Activated naive CD8-positive, alpha-beta T cell treated with anti-CD3 and anti-CD28 coated beads, Interleukin-2, amount 10 ng/mL, durations not matched to agents 7 days and 5 days (primary cell): ENCODE data around the gene TSHZ2. TPM values are rescaled to one million over a fixed set of nuclear protein-coding genes. Genes with fewer than 3 reads are reported as not detected.
"Not testable (repeated sequence)": the region's sequence is repeated elsewhere in the genome, so short reads cannot be mapped to it uniquely, and the experiment has no call there.

Source experiments
- ATAC-seq: fragments of 150-1000 bp; cut with Tn5 transposase; one replicate; pipeline ENCODE4 v1.10.0; 2021; ENCODE audit warnings: low read depth, moderate library complexity
- POLR2A ChIA-PET: fragments of 350-600 bp; sonication (Branson Sonifier 250); formaldehyde crosslinking; loops from one replicate; lab custom pipeline; 2021; ENCODE audit warnings: antibody characterized with exemption; lab: Charles Lee
- DNase-seq: peaks from one replicate; pipeline ENCODE4 v3.0.0; 2021
- H3K27ac Mint-ChIP-seq: one replicate; pipeline ENCODE4 v1.8.0; 2022; ENCODE audit warnings: mild to moderate bottlenecking, mixed read lengths
- H3K27me3 Mint-ChIP-seq: one replicate; pipeline ENCODE4 v1.8.0; 2022; ENCODE audit warnings: mild to moderate bottlenecking, moderate library complexity, mixed read lengths
- H3K36me3 Mint-ChIP-seq: one replicate; pipeline ENCODE4 v1.8.0; 2021; ENCODE audit warnings: mild to moderate bottlenecking, mixed read lengths
- H3K4me1 Mint-ChIP-seq: one replicate; pipeline ENCODE4 v1.8.0; 2021; ENCODE audit warnings: mixed read lengths
- H3K4me3 Mint-ChIP-seq: one replicate; pipeline ENCODE4 v1.8.0; 2022; ENCODE audit warnings: mild to moderate bottlenecking, moderate library complexity, mixed read lengths
- H3K9me3 Mint-ChIP-seq: one replicate; pipeline ENCODE4 v1.8.0; 2021; ENCODE audit warnings: mixed read lengths
- total RNA-seq, 2 experiments: library from RNA; stranded (reverse); gene quantifications; one replicate each; pipeline ENCODE4 v1.2.3, GENCODE V29; 2021

TSHZ2 gene
- total RNA-seq, 2 experiments from 2014 or later = 0.44 to 0.54 TPM

DNA sequence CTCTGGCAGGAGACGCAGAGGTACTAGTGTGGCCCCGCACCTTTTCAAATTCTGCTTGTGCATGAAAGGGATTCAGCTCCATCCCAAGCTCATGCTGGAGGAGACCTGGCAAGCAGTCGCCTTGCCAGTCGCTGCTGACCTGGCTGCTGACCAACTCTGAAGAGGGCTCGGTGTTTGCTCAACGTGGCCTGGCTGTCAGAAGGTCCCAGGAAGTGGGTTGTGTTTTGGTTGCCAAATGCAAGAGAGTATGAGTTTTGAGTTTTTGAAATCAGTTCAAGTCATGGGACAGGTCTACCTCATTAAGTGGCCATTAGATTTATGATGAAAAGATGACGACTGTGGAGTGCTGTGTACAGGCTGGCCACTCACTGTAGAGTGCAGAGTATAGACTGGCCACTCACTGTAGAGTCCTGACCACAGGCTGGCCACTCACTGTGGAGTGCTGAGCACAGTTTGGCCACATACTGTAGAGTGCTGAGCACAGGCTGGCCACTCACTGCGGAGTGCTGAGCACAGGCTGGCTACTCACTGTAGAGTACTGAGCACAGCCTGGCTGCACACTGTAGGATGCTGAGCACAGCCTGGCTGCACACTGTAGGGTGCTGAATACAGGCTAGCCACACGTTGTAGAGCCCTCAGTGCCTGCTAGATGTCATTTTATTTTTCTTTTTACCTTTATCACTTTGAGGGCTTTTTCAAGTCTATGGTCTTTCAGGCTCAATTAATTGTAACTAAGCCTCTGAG is 427.6 kb downstream of the TSHZ2 start:
- no peak for DNase-seq
- Mint-ChIP-seq H3K27me3 (no peaks in the 10 kb centered on the region), H3K27ac (no peak overlapping the region), H3K9me3 (peaks cover 1% of the 10 kb centered on the region), H3K4me3 (no peak overlapping the region), H3K36me3 (peaks cover 2% of the 10 kb centered on the region), H3K4me1 (peaks cover 16% of the 10 kb centered on the region)
- ATAC-seq = no peak
- POLR2A ChIA-PET = no interaction called here

DNA sequence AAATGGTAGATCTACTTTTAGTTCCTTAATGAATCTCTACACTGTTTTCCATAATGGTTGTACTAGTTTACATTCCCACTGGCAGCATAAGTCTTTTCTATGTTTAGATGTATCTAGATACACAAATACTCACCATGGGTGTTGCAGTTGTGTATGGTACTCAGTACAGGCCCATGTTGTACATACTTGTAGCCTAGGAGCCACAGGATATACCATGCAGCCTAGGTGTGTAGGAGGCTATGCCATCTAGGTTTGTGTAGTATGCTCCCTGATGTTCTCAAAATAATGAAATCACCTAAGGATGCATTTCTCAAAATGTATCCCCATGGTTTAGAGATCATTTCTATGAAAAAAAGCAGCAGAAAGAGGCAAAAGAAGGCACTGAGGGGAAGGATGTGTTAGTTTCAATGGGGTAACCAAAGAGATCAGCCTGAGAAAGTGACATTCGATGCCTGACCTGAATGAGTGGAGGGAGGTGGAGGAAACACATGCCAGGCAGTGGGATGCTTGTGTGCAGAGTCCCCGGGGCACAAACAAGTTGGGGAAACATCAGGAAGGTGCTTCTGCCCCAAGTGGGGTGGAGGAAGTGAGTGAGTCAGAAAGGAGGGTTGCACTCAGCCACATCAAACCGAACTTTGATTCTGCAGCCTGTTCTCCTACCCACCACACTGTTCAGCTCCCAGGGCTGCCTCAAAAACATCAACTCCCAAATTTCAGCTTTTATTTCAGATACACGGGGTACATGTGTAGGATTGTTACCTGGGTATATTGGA is 430.3 kb downstream of the TSHZ2 start:
- Mint-ChIP-seq H3K9me3 (peaks cover 1% of the 10 kb centered on the region), H3K27ac (no peak overlapping the region), H3K4me3 (peak overlapping the region; percentile 26), H3K36me3 (peaks cover 2% of the 10 kb centered on the region), H3K4me1 (peaks cover 16% of the 10 kb centered on the region), H3K27me3 (peaks cover 2% of the 10 kb centered on the region)
- ATAC-seq (peak; percentile 93), DNase-seq (peak; percentile 37)
- POLR2A ChIA-PET = no interaction called here

DNA sequence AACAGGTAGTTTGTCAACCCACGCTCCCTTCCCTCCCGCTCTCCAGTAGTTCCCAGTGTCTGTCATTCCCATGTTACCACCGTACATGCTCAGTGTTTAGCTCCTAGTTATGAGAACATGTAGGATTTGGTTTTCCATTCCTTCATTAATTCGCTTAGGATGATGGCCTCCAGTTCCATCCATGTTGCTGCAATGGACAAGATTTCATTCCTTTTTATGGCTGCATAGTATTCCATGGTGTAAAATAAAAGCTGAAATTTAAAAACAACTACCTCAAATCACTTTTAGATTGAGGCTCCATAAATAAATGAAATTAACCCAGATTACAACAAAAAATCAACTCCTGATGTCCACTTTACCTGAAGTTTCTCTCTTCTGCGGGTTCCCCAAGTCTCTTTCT is 430.9 kb downstream of the TSHZ2 start:
- DNase-seq = no peak
- Mint-ChIP-seq H3K27ac (no peak overlapping the region), H3K9me3 (peaks cover 1% of the 10 kb centered on the region), H3K27me3 (peaks cover 2% of the 10 kb centered on the region), H3K4me3 (peak overlapping the region; percentile 16), H3K36me3 (peaks cover 2% of the 10 kb centered on the region), H3K4me1 (peaks cover 16% of the 10 kb centered on the region)
- ATAC-seq = no peak
- POLR2A ChIA-PET = no interaction called here

DNA sequence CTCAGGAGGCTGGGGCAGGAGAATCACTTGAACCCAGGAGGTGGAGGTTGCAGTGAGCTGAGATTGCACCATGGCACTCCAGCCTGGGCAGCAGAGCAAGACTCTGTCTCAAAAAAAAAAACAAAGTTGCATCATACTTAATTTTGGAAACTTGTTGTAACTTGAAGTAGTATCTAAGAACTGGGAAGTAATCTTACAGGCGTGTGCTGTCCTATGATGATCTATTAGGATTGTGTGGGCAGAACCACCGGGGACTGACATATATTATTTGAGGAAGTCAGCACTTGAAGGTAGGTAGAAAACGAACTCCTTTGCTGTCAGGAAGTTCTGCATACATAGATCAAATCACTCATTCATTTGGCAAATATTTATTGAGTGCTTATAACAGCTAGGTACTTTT is 433.0 kb downstream of the TSHZ2 start:
- no peak for DNase-seq
- Mint-ChIP-seq H3K27me3 (peaks cover 2% of the 10 kb centered on the region), H3K27ac (no peak overlapping the region), H3K4me3 (no peak overlapping the region), H3K9me3 (peaks cover 1% of the 10 kb centered on the region), H3K4me1 (peaks cover 12% of the 10 kb centered on the region), H3K36me3 (peaks cover 2% of the 10 kb centered on the region)
- no peak for ATAC-seq
- POLR2A ChIA-PET = no interaction called here

DNA sequence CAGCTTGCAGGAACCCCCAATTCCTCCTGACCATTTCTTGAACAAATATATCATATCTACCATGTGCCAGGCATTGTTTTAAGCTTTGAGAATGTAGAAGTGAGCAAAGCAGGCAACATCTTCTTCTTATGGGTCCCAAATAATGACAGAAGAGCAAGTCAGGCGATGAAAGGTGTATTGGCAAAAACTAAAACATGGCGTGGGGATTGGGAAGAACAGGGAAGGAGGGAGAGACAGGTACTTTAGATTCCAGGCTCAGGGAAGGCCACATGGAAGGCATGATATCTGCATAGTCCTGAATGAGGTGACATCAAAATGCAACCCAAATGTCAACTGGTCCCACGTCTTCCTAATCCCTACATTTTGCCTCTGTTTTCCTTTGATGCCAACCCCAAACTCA is 434.4 kb downstream of the TSHZ2 start:
- H3K4me3 Mint-ChIP-seq = no peak overlapping the region
- DNase-seq = no peak
- no peak for ATAC-seq
- peaks cover 12% of the 10 kb centered on the region for H3K4me1 Mint-ChIP-seq
- H3K27ac Mint-ChIP-seq = no peak overlapping the region
- H3K27me3 Mint-ChIP-seq = peaks cover 2% of the 10 kb centered on the region
- H3K36me3 Mint-ChIP-seq = peaks cover 2% of the 10 kb centered on the region
- POLR2A ChIA-PET = no interaction called here
- peaks cover 1% of the 10 kb centered on the region for H3K9me3 Mint-ChIP-seq

DNA sequence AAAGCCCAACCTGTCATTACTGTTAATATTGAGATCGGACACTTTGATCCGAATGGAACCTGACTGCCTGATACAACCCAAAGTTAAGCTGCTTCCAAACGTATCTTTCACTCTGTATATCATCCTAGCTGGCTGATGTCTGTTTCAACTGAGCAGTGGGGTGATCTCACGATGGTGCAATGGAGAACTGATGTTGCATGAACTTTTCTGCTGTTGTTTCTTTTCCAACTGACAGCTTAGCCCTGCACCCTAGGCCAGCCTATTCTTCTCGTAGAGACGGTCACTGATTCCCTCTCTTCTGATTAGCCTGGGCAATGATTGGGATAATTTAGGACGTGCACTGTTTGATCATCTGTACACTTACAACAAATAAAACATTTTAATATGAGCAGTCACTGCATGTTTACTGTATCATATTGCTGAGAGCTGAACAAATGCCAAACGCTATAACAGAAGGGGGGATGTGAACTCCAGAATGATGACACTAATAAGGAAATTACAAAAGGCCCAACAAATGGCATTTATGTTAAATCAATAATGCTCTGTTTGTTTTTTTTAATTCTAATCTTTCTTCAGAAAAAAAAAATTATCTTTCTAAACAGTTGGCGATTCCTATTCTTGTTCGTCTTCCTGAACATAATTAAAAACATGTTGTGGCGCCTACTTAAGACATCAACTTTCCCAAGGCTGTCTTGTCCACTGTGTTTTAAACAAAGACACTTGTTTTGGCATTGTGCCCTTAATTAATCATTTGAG is 436.7 kb downstream of the TSHZ2 start:
- peaks cover 8% of the 10 kb centered on the region for H3K4me1 Mint-ChIP-seq
- H3K27me3 Mint-ChIP-seq = peaks cover 2% of the 10 kb centered on the region
- H3K36me3 Mint-ChIP-seq = no peaks in the 10 kb centered on the region
- no peak overlapping the region for H3K27ac Mint-ChIP-seq
- no peak overlapping the region for H3K4me3 Mint-ChIP-seq
- no peak for ATAC-seq
- POLR2A ChIA-PET = interaction anchor here (0.6 kb wide), 1 partner anchor 213 kb away, joined by 3 read pairs; no protein-coding TSS in a partner anchor
- H3K9me3 Mint-ChIP-seq = no peaks in the 10 kb centered on the region
- no peak for DNase-seq

DNA sequence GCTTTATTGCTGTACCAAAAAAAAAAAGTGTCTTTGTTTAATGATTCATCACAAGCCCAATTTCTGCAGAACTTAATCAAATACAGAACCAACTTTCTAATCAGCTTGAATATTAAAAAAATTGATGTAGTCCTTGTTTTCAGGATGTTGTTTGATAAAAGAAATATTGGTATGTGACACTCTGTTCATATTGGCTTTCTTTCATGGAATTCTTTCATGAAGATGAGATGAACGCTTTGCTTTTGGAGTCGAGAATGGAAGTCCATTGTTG is 437.2 kb downstream of the TSHZ2 start:
- DNase-seq (no peak), ATAC-seq (no peak)
- no peak overlapping the region for H3K27ac Mint-ChIP-seq
- H3K4me3 Mint-ChIP-seq = no peak overlapping the region
- no peaks in the 10 kb centered on the region for H3K9me3 Mint-ChIP-seq
- POLR2A ChIA-PET = interaction anchor here (0.6 kb wide), 1 partner anchor 212 kb away, joined by 3 read pairs; no protein-coding TSS in a partner anchor
- peaks cover 8% of the 10 kb centered on the region for H3K4me1 Mint-ChIP-seq
- H3K27me3 Mint-ChIP-seq = peaks cover 2% of the 10 kb centered on the region
- no peaks in the 10 kb centered on the region for H3K36me3 Mint-ChIP-seq

DNA sequence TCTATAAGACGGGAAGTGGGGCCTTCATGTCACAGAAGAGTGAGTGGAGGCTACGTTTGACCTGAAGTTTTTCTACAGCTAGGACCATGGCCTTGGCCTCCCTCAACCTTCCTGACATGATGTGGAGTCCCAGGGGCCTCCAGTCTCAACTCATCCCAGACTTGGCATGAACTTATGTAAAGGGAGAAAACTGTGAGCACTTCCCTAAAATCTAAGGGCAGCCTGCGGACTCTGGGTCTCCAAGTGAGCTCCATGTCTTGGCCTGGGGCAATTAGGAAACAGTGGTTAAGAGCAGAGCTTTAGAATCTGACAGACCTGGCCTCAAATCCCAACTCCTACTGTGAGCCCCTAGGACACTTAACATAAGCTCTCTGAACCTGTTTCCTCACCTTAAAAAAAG is 439.0 kb downstream of the TSHZ2 start:
- no peak for DNase-seq
- no peak overlapping the region for H3K27ac Mint-ChIP-seq
- no peaks in the 10 kb centered on the region for H3K36me3 Mint-ChIP-seq
- peaks cover 2% of the 10 kb centered on the region for H3K27me3 Mint-ChIP-seq
- no peak overlapping the region for H3K4me3 Mint-ChIP-seq
- H3K9me3 Mint-ChIP-seq = no peaks in the 10 kb centered on the region
- peaks cover 8% of the 10 kb centered on the region for H3K4me1 Mint-ChIP-seq
- ATAC-seq = no peak
- POLR2A ChIA-PET = no interaction called here

DNA sequence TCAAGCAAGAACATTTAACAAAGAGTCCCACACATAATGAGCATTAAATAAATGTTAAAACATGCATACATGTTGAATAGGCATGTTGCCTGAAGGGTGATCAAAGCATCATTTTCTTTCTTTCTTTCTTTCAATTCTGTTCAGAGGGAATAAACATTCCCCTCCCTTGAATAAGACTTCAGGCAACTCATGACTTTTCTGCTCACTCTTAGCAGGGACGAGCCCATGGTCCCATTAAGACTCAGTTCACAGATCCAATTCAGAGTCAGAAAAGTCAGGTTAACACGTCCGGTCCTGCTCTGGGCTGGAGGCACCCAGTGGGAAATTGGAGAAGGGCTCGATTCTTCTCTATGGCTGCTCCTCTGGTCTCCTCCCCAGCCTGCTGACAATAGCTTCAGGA is 439.7 kb downstream of the TSHZ2 start:
- Mint-ChIP-seq H3K27me3 (peaks cover 2% of the 10 kb centered on the region), H3K4me1 (peaks cover 8% of the 10 kb centered on the region), H3K9me3 (no peaks in the 10 kb centered on the region), H3K27ac (no peak overlapping the region), H3K36me3 (no peaks in the 10 kb centered on the region), H3K4me3 (no peak overlapping the region)
- no peak for ATAC-seq
- POLR2A ChIA-PET = no interaction called here
- DNase-seq = no peak

DNA sequence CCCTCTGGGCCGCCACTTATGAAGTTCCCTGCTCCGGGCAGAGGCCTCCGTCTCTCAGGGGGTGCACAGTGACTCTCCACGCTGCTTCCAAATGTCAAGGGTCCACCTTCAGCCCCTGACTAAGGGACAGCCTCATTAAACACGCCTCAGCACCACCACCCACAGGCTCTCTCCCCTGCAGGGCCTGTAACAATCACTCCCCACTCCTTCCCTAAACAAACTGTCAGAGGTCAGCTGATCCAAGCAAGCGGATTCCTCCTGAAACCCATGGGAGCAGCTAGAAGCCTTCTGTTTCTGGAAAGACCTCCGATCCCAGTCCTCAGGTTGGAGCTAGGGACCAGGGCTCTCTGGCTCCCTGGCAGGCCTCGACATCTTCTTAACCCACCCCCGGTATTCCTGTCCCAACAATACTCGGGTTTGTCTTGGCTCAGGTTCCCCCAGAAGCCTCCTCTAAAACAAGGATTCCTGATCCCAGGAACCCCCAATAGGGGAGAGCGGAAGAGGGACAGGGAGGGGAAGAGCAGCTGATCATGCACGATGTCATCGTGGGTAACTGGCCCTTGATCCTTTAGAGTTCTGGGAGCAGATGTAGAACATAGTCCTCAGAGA is 440.5 kb downstream of the TSHZ2 start:
- H3K27ac Mint-ChIP-seq = peak overlapping the region; percentile 55
- H3K9me3 Mint-ChIP-seq = no peaks in the 10 kb centered on the region
- DNase-seq = no peak
- no peak for ATAC-seq
- no peaks in the 10 kb centered on the region for H3K27me3 Mint-ChIP-seq
- no peaks in the 10 kb centered on the region for H3K36me3 Mint-ChIP-seq
- peak overlapping the region; percentile 33 for H3K4me3 Mint-ChIP-seq
- POLR2A ChIA-PET = no interaction called here
- H3K4me1 Mint-ChIP-seq = peaks cover 8% of the 10 kb centered on the region

DNA sequence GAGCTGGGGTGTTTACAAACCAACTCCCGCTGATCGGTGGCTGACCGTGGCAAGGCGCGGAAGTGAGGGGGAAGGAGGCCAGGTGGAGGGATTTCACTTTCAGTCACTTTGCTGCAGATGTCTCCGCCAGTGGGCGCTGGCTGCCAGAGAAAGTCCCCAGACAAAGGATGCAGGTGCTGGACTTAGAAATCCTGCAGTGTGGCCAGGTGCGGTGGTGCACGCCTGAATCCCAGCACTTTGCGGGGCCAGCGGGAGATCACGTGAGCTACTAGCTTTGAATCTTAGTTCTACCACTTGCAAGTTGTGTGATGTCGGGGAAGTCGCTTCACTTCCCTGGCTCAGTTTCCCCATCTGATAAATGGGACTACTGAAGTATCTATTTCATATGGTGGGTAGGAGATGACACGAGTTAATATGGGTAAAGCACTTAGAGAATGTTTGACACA is 441.1 kb downstream of the TSHZ2 start:
- Mint-ChIP-seq H3K4me3 (peak overlapping the region; percentile 33), H3K36me3 (no peaks in the 10 kb centered on the region), H3K27ac (peak overlapping the region; percentile 55), H3K4me1 (peaks cover 8% of the 10 kb centered on the region), H3K9me3 (no peaks in the 10 kb centered on the region), H3K27me3 (no peaks in the 10 kb centered on the region)
- POLR2A ChIA-PET = no interaction called here
- DNase-seq = peak; percentile 72
- ATAC-seq = peak; percentile 74

DNA sequence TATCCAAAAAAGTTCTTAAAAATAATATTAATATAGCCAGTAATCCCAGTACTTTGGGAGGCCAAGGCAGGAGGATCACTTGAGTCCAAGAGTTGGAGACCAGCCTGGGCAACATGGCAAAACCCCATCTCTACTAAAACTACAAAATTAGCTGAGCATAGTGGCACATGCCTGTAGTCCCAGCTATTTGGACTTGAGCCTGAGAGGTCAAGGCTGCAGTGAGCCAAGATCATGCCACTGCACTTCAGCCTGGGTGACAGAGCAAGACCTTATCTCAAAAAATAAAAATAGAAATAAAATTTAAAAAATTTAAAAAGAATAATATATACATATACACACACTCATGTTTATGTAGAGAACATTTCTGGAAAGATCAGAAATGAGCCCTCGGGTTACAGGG is 441.7 kb downstream of the TSHZ2 start:
- POLR2A ChIA-PET, ATAC-seq, DNase-seq, H3K4me3 Mint-ChIP-seq, H3K36me3 Mint-ChIP-seq, H3K27me3 Mint-ChIP-seq, H3K27ac Mint-ChIP-seq, H3K9me3 Mint-ChIP-seq, H3K4me1 Mint-ChIP-seq: not testable (repeated sequence)
